HCT116 (cell line): Measurements from ENCODE around the gene GNAO1. TPM values are rescaled to one million over a fixed set of nuclear protein-coding genes. Genes with fewer than 3 reads are reported as not detected.
"Not testable (repeated sequence)": the region's sequence is repeated elsewhere in the genome, so short reads cannot be mapped to it uniquely, and the experiment has no call there.

Experiments
- ATAC-seq: fragments of 200-7000 bp; cut with Tn5 transposase; 2 replicates; pipeline ENCODE4 v1.9.1; 2020; ENCODE audit warnings: mild to moderate bottlenecking, moderate library complexity
- BruUV-seq: library from RNA; stranded (reverse); fragments of 400-500 nt; replicated peaks from 2 replicates; lab custom pipeline; 2021; lab: Mats Ljungman, UMichigan
- CTCF ChIA-PET: fragments of 300-600 bp; sonication (Branson Sonifier 250); formaldehyde crosslinking; loops from one replicate; lab custom pipeline; 2021; ENCODE audit warnings: antibody characterized with exemption; lab: Charles Lee
- POLR2A ChIA-PET: fragments of 300-600, 350-600 bp; sonication (Branson Sonifier 250); formaldehyde crosslinking; loops from one replicate; lab custom pipeline; 2021; ENCODE audit warnings: antibody characterized with exemption; lab: Charles Lee
- RAD21 ChIA-PET, 2 experiments: fragments of 300-600 bp; sonication (Branson Sonifier 250); formaldehyde crosslinking; loops; one replicate each; lab custom pipeline; 2023; ENCODE audit warnings: low total read pairs in 2 of 2; ENCODE audit not compliant: uncharacterized antibody in 2 of 2, unreplicated experiment in 2 of 2, low non-redundant PET in 1 of 2; lab: Charles Lee
- DNase-seq: peaks from one replicate; pipeline ENCODE4 v3.0.0-alpha.2; 2010; ENCODE audit warnings: low read depth, low spot score
- H2AFZ ChIP-seq: fragments of 200-600 bp; shearing (Covaris generic), sonication (generic); 2 replicates; pipeline ENCODE4 v1.6.1; 2017; ENCODE audit warnings: low read depth, mixed run types, mixed read lengths, antibody characterized with exemption, low read length; ENCODE audit not compliant: poor library complexity, severe bottlenecking
- H3K27ac ChIP-seq: 2 replicates; pipeline ENCODE4 v1.5.1; 2012; ENCODE audit warnings: low read depth, low read length
- H3K27me3 ChIP-seq: fragments of 200-600 bp; sonication (generic); 2 replicates; pipeline ENCODE4 v1.6.1; 2016; ENCODE audit warnings: mixed run types, low read length, mixed read lengths; ENCODE audit not compliant: insufficient read depth
- H3K36me3 ChIP-seq, 2 experiments: fragments of 200-500 bp in 1 of 2; fragments of 200-600 bp in 1 of 2; sonication (Bioruptor generic) in 1 of 2; sonication (generic) in 1 of 2; 2 replicates each; pipeline versions ENCODE4 v1.5.1 to v1.6.1; 2014 to 2016; ENCODE audit warnings: low read length in 2 of 2, inconsistent platforms in 1 of 2, mixed read lengths in 1 of 2, mixed run types in 1 of 2; ENCODE audit not compliant: insufficient read depth in 2 of 2, control insufficient read depth in 1 of 2
- H3K4me1 ChIP-seq, 2 experiments: fragments of 200-600 bp in 1 of 2; sonication (generic) in 1 of 2; 2 replicates each; pipeline versions ENCODE4 v1.5.1 to v1.6.1; 2012 to 2017; ENCODE audit warnings: low read length in 2 of 2, inconsistent platforms in 1 of 2, mild to moderate bottlenecking in 1 of 2, mixed read lengths in 1 of 2, mixed run types in 1 of 2, moderate library complexity in 1 of 2; ENCODE audit not compliant: insufficient read depth in 2 of 2, control insufficient read depth in 1 of 2
- H3K4me2 ChIP-seq: fragments of 200-600 bp; sonication (generic); 2 replicates; pipeline ENCODE4 v1.6.1; 2017; ENCODE audit warnings: mixed run types, low read length, mixed read lengths
- H3K4me3 ChIP-seq, 2 experiments: fragments of 200-600 bp in 1 of 2; sonication (generic) in 1 of 2; replicated peaks in 1 of 2; 2 replicates each; pipeline ENCODE4 v1.5.1; 2011 to 2016; ENCODE audit warnings: low read length in 2 of 2, control low read depth in 1 of 2, low read depth in 1 of 2, mild to moderate bottlenecking in 1 of 2, mixed read lengths in 1 of 2, mixed run types in 1 of 2
- H3K79me2 ChIP-seq: fragments of 200-600 bp; sonication (generic); 2 replicates; pipeline ENCODE4 v1.6.1; 2017; ENCODE audit warnings: mild to moderate bottlenecking, mixed run types, low read length, moderate library complexity, mixed read lengths; ENCODE audit not compliant: insufficient read depth
- H3K9ac ChIP-seq: fragments of 200-600 bp; sonication (generic); 2 replicates; pipeline ENCODE4 v1.6.1; 2016; ENCODE audit warnings: low read length, mixed read lengths
- H3K9me2 ChIP-seq: fragments of 200-600 bp; sonication (generic), shearing (Covaris generic); 2 replicates; pipeline ENCODE4 v1.6.1; 2017; ENCODE audit warnings: mixed run types, mild to moderate bottlenecking, moderate library complexity; ENCODE audit not compliant: insufficient read depth
- H3K9me3 ChIP-seq, 2 experiments: fragments of 200-500 bp in 1 of 2; fragments of 200-600 bp in 1 of 2; sonication (Bioruptor generic) in 1 of 2; sonication (generic) in 1 of 2; 2 replicates each; pipeline ENCODE4 v1.6.1; 2014 to 2017; ENCODE audit warnings: low read length in 2 of 2, mixed read lengths in 2 of 2, inconsistent platforms in 1 of 2, low read depth in 1 of 2, mild to moderate bottlenecking in 1 of 2, mixed run types in 1 of 2, moderate library complexity in 1 of 2; ENCODE audit not compliant: control insufficient read depth in 1 of 2, insufficient read depth in 1 of 2
- H4K20me1 ChIP-seq: fragments of 200-600 bp; sonication (generic), shearing (Covaris generic); 2 replicates; pipeline ENCODE4 v1.6.1; 2017; ENCODE audit warnings: mixed run types, mild to moderate bottlenecking, moderate library complexity; ENCODE audit not compliant: insufficient read depth
- EZH2phosphoT487 ChIP-seq: fragments of 200-600 bp; IDR thresholded peaks from 2 replicates; pipeline ENCODE4 v1.6.1; 2018; ENCODE audit warnings: antibody characterized with exemption, borderline replicate concordance
- RAD21 ChIP-seq: IDR thresholded peaks from 2 replicates; pipeline ENCODE4 v1.6.1; 2012; ENCODE audit warnings: low read depth, mild to moderate bottlenecking
- intact Hi-C: fragments of 100-400 bp; cut with micrococcal nuclease; formaldehyde crosslinking; loops from 2 replicates; pipeline ENCODE4 v1.10.0; 2022
- total RNA-seq: library from RNA; stranded (reverse); gene quantifications from one replicate; pipeline ENCODE4 v1.2.1, GENCODE V29; 2021; ENCODE audit not compliant: unreplicated experiment
- TF ChIP-seq, protein P1 (sequence below): IDR thresholded peaks from 2 replicates; pipeline ENCODE4 v1.6.1; 2011; ENCODE audit warnings: mild to moderate bottlenecking, low read length, moderate library complexity; ENCODE audit not compliant: insufficient replicate concordance; ENCODE audit errors: extremely low read depth

The GNAO1 gene
- total RNA-seq, 1 experiment from 2014 or later = 0.12 TPM

DNA sequence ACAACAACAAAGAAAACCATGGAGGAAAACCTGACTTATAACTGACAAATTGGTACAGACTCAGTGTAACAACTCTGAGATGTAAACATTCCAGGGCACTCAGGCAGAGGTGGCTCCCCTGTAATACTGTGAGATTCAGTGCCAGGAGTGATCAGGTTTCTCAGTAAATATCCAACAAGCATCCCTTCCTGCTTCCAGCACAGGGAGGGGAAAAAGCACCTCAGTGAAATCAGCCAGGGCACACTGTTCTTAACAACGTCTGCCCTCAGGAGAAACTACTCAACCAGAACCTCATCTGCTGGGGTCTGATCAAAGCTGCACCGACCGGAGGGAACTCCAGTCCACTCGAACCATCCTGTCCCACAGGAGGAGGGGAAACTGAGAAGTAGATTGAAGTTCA, 181.7 kb downstream of the GNAO1 start:
- Histone ChIP-seq H4K20me1 (no peaks in the 10 kb centered on the region), H3K9me2 (no peaks in the 10 kb centered on the region), H2AFZ (no peak overlapping the region), H3K27ac (no peak overlapping the region), H3K9ac (no peak overlapping the region), H3K27me3 (no peaks in the 10 kb centered on the region), H3K36me3 (peaks cover under 1 to 2% of the 10 kb centered on the region in 2 experiments; a peak in 1 of 4 replicates), H3K4me2 (no peak overlapping the region), H3K4me1 (peaks cover 0 to 14% of the 10 kb centered on the region in 2 experiments; a peak in 1 of 4 replicates), H3K4me3 (no peak overlapping the region), H3K79me2 (peaks cover 18% of the 10 kb centered on the region), H3K9me3 (no peaks in the 10 kb centered on the region)
- ChIA-PET RAD21 (no interaction called here), CTCF (no interaction called here), POLR2A (no interaction called here)
- TF ChIP-seq EZH2phosphoT487 (no peak), RAD21 (no peak)
- TF ChIP-seq, protein P1, sequence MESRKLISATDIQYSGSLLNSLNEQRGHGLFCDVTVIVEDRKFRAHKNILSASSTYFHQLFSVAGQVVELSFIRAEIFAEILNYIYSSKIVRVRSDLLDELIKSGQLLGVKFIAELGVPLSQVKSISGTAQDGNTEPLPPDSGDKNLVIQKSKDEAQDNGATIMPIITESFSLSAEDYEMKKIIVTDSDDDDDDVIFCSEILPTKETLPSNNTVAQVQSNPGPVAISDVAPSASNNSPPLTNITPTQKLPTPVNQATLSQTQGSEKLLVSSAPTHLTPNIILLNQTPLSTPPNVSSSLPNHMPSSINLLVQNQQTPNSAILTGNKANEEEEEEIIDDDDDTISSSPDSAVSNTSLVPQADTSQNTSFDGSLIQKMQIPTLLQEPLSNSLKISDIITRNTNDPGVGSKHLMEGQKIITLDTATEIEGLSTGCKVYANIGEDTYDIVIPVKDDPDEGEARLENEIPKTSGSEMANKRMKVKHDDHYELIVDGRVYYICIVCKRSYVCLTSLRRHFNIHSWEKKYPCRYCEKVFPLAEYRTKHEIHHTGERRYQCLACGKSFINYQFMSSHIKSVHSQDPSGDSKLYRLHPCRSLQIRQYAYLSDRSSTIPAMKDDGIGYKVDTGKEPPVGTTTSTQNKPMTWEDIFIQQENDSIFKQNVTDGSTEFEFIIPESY = no peak
- DNase-seq (no peak), ATAC-seq (no peak)
- intact Hi-C loops = no loop called here
- no TSS peak for BruUV-seq

DNA sequence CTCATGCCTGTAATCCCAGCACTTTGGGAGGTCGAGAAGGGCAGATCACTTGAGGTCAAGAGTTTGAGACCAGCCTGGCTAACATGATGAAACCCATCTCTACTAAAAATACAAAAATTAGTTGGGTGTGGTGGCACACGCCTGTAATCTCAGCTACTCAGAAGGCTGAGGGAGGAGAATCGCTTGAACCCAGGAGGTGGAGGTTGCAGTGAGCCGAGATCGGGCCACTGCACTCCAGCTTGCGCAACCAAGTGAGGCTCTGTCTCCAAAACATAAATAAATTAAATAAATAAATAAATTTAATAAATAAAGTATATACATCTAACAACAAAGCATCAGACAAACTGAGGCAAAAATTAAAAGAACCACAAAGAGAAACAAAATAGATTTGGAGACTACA, 184.5 kb downstream of the GNAO1 start:
- CTCF ChIA-PET, ATAC-seq, DNase-seq: not testable (repeated sequence)

DNA sequence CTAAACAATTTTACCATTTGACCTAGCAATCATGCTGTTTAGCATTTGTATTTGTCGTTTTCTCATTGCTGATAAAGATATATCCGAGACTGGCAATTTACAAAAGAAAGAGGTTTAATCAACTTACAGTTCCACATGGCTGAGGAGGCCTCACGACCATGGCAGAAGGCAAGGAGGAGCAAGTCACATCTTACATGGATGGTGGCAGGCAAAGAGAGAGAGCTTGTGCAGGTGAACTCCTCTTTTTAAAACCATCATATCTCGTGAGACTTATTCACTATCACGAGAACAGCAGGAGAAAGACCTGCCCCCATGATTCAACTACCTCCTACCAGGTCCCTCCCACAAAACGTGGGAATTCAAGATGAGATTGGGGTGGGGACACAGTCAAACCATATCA, 187.8 kb downstream of the GNAO1 start:
- H2AFZ ChIP-seq, BruUV-seq, H3K27ac ChIP-seq, H3K9ac ChIP-seq, DNase-seq, H3K4me1 ChIP-seq, ATAC-seq, intact Hi-C loops, POLR2A ChIA-PET, H4K20me1 ChIP-seq, H3K9me3 ChIP-seq, H3K27me3 ChIP-seq, H3K4me2 ChIP-seq, H3K9me2 ChIP-seq, H3K4me3 ChIP-seq, CTCF ChIA-PET, RAD21 ChIA-PET: not testable (repeated sequence)
- Histone ChIP-seq H3K36me3 (peaks cover 9 to 31% of the 10 kb centered on the region in 2 experiments; a peak in 3 of 4 replicates), H3K79me2 (peaks cover 12% of the 10 kb centered on the region)

More for the DNA sequence above, 184.5 kb downstream of the GNAO1 start:
- H3K9me2 ChIP-seq, intact Hi-C loops, BruUV-seq, H3K27me3 ChIP-seq, H3K4me1 ChIP-seq, POLR2A ChIA-PET, H3K27ac ChIP-seq, H2AFZ ChIP-seq, H3K4me2 ChIP-seq, RAD21 ChIA-PET, H3K4me3 ChIP-seq, H3K36me3 ChIP-seq, H4K20me1 ChIP-seq, H3K9me3 ChIP-seq, H3K9ac ChIP-seq: not testable (repeated sequence)
- H3K79me2 ChIP-seq = peaks cover 18% of the 10 kb centered on the region
